Stimulated activated CD4-positive, alpha-beta T cell treated with anti-CD3 and anti-CD28 coated beads, Interleukin-12 subunit alpha, Interleukin-12 subunit beta, amount 100 ng/mL, for 48 hours (primary cell): ENCODE measurements around the gene SUCO.
"Not testable (repeated sequence)": the region's sequence is repeated elsewhere in the genome, so short reads cannot be mapped to it uniquely, and the experiment has no call there.

Source experiments
- DNase-seq, 3 donors: peaks; one replicate each; pipeline ENCODE4 v3.0.0-alpha.2; 2020; ENCODE audit warnings: low read depth in 2 of 3, low spot score in 1 of 3

The SUCO gene

GRCh38 chr1:172561252-172561651 lies 28.3 kb downstream of the SUCO start:
- no peak for DNase-seq

DNA sequence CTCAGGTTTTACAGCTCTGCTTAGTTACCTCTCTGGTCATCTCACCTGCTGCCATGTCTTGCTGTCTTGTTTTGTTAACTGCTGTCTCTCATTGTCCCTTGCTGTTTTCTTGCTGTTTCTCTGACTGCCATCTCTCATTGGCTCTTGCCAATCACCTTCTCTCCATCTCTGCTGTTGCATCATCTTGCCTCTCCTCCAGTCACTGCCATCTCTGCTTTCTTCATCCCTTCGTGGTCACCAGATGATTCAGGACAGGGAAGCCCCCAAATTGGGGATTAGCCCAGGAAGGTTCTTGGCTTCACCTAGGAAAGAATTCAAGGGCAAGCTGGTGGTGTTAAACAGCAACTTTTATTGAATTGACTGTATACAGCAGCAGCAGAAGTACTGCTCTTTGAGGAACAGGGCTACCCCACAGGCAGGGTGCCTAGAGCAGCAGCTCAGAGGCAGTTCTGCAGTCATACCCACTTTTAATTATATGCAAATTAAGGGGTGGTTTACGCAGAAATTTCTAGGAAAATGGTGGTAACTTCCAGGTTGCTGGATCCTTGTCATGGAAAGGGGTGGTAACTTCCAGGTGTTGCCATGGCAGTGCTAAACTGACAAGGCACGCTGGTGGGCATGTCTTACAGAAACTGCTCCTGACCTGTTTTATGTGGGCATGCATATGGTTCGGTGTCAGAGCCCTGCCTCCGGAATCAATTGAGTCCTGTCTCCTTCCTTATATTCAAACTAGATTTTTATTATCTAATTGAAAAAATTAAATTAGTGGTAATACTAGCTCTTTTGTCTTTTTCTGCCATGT lies 33.4 kb downstream of the SUCO start:
- no peak for DNase-seq

DNA sequence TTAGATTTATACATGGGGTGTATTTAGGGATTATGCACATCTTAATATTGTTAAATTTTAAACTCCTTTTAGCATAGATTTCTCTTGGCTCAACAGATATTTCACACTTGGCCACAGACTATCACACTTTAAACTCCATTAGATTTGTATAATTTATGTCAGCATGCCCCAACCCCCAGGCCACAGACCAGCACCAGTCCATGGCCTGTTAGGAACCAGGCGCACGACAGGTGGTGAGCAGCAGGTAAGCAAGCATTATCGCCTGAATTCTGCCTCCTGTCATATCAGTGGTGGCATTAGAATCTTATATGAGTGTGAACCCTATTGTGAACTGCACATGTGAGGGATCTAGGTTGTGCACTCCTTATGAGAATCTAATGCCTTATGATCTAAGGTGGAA lies 34.8 kb downstream of the SUCO start:
- DNase-seq: no peak

- DNase-seq: no peak
These were observed 41.1 kb downstream of the SUCO start for GRCh38 chr1:172574080-172574479.

GRCh38 chr1:172578586-172578985 lies 45.6 kb downstream of the SUCO start:
- DNase-seq: no peak

GRCh38 chr1:172581273-172581672 lies 48.3 kb downstream of the SUCO start:
- no peak for DNase-seq

DNA sequence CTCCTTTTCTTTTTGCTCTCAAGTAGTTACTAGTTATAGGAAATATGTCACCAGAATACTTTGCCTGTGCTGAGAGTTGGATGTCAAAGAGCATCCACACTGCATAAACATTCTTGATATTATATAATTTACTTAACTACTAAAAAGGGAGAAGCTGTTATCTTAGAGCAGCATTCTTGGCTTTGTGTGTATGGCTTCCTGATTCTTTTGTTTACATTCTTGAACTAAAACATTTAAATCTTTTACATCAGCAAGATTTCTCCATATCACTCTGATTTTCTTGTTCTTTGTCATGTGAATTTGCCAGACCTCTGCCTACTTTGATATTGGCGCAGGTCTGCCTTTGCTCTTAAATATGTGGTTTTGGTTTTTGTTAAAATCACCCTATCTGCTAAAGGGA lies 48.8 kb downstream of the SUCO start:
- no peak for DNase-seq

DNA sequence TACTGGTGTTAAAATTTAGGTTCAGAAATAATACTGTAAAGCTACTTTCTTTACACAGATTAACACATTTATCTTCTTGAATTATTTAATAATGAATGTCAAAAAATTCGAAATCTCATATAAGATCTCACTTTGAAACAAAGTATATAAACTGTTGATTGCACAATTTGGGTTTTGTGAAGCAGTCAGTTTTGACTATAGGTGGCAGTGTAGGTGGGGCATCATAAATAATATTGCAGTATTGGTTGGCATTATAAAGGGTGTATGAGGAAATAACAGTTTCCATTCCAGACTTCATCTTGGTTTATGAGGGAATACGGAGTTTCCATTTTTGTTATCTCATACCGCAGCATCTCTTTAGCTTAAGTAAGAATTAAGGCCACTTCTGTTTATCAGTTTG lies 49.9 kb downstream of the SUCO start:
- no peak for DNase-seq

- DNase-seq: no peak
These were observed 52.4 kb downstream of the SUCO start for GRCh38 chr1:172585348-172585747.

GRCh38 chr1:172585861-172586260 lies 52.9 kb downstream of the SUCO start:
- DNase-seq: no peak

DNA sequence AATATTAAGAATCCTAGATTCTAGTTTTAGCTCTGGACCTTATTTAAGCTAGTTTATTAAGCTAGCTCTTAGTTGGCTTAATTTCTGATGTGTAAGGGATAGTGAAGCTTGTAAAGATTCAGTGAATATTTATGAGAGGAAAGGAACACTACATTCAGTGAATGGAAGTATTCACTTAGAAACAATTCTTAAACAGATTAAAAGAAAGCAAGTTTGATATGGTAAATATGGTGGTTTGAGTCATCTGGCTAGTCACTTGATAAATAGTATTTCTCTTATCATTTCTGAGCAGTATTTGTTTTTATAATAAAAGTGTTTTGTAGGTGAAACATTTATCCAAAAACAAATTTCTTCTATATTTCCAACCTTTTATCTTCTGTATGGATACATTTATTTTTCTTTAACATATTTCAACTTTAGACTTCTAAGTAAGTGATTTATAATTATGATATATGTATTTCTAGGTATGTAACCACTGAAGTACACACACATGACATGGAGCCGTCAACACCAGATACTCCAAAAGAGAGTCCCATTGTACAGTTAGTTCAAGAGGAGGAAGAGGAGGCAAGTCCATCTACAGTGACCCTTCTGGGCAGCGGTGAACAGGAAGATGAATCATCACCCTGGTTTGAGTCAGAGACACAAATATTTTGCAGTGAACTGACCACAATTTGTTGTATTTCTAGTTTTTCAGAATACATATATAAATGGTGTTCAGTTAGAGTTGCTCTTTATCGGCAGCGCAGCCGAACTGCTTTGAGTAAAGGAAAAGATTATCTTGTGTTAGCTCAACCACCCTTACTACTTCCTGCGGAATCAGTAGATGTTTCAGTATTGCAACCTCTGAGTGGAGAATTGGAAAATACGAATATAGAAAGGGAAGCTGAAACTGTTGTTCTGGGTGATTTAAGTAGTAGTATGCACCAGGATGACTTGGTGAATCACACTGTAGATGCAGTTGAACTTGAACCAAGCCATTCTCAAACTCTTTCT lies 55.6 kb downstream of the SUCO start:
- DNase-seq: peak; percentile 16 to 19 (median 16)

GRCh38 chr1:172589553-172589952 lies 56.6 kb downstream of the SUCO start:
- no peak for DNase-seq

- not testable (repeated sequence) for DNase-seq
These were observed 58.5 kb downstream of the SUCO start for GRCh38 chr1:172591429-172591828.

- DNase-seq: not testable (repeated sequence)
These were observed 62.1 kb downstream of the SUCO start for GRCh38 chr1:172595066-172595465.

- DNase-seq: not testable (repeated sequence)
These were observed 63.8 kb downstream of the SUCO start for GRCh38 chr1:172596782-172597181.

DNA sequence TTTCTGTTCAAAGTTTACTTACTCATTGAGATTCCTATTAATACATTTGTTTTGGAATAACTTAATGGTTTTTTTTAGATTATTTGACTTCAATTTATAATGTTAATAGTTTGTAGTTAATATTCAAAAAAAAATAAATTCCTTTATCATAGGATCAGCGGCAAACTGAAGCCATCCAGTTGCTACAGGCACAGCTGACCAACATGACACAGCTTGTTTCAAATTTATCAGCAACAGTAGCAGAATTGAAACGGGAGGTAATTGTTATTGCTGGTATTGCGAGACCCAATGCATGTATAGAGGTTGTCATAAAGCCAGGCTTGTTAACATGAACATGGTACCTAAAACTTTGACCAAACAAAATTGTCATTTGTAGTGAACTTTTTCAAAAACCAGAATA lies 67.0 kb downstream of the SUCO start:
- no peak for DNase-seq

- DNase-seq: no peak
These were observed 67.7 kb downstream of the SUCO start for GRCh38 chr1:172600615-172601014.

DNA sequence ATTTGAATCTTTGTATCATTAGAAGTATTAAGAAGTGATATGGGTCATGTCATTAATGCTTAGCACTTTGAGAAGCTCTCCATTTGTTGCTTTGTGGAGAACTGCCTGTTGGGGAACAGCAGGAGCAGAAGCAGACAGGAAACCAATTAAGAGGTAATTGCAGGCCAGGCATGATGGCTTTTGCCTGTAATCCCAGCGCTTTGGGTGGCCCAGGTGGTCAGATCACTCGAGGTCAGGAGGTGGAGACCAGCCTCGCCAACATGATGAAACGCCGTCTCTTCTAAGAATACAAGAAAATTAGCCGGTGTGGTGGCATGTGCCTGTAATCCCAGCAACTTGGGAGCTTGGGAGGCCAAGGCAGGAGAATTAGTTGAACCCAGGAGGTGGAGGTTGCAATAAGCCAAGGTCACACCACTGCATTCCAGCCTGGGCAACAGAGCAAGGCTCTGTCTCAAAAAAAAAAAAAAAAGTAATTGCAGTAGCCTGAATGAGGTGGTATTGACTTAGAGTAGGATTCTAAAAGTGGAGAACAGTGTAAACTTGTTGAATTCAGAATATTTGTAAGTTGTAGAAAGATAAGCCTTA lies 68.2 kb downstream of the SUCO start:
- no peak for DNase-seq

GRCh38 chr1:172602706-172603105 lies 69.8 kb downstream of the SUCO start:
- DNase-seq: no peak

DNA sequence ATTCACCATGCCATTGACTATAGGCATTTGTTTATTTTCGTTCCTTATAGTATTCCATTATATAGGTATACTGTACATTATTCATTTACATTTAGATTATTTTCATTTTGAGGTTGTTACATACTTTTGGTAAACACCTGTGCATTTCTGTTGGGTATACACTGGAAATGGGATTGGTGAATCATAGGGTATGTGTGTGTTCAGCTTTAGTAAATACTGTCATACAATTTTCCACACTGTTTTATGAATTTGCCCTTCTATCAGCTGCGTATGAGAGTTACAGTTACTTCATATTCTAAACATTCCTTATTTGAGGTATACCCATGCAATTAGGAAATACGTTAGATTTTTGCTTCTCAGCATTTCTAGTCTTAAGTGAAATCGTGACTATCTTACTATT lies 70.9 kb downstream of the SUCO start:
- DNase-seq: no peak

DNA sequence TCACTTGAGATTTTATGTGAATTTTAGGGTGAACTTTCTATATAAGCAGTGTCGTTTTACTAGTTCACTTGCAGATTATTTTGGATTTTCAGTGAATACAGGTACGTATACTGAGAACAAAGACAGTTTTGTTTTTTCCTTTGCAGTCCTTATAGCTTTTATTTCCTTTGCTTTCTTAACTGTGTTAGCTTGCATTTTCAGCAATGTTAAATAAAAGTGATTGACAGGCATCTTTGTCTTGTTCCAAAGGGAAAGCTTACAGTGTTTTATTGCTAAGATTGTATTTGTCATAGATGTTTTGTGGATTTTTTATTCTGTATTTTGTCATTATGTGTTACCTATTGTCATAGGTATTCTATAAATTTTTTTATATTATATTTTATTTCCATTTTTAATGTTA lies 72.7 kb downstream of the SUCO start:
- no peak for DNase-seq

- no peak for DNase-seq
These were observed 74.2 kb downstream of the SUCO start for GRCh38 chr1:172607145-172607544.
